ENCODE results near the gene STARD8.

The STARD8 gene

GRCh38 chrX:68721546-68721945 lies 74.1 kb downstream of the STARD8 start:
- H3K27ac ChIP-seq (ENCODE audit: low read depth, low read length): no peak overlapping the region

GRCh38 chrX:68721991-68722860 lies 74.8 kb downstream of the STARD8 start:
- Histone ChIP-seq H3K9ac (ENCODE audit: low read length in 5 of 5) (no peak overlapping the region), H3K36me3 (ENCODE audit: control insufficient read depth in 5 of 5, insufficient read depth in 5 of 5, low read length in 5 of 5) (peaks cover 0 to 95% (median 66%) of the 10 kb centered on the region in 5 donors), H3K4me3 (ENCODE audit: low read depth in 1 of 5, low read length in 5 of 5) (no peak overlapping the region), H3K27me3 (ENCODE audit: control insufficient read depth in 5 of 5, insufficient read depth in 4 of 5, low read length in 5 of 5) (peaks cover 0 to 56% (median 20%) of the 10 kb centered on the region in 5 donors), H3K4me1 (ENCODE audit: control insufficient read depth in 5 of 5, insufficient read depth in 5 of 5, low read length in 5 of 5) (peaks cover 0 to 3% (median 0%) of the 10 kb centered on the region in 5 donors), H3K27ac (ENCODE audit: low read depth, low read length) (no peak overlapping the region), H3K9me3 (ENCODE audit: control insufficient read depth in 5 of 5, low read length in 5 of 5) (no peaks in the 10 kb centered on the region)

More at GRCh38 chrX:68721546-68721945, 74.1 kb downstream of the STARD8 start:
- peaks cover 0 to 95% (median 68%) of the 10 kb centered on the region in 5 donors for H3K36me3 ChIP-seq (ENCODE audit: control insufficient read depth in 5 of 5, insufficient read depth in 5 of 5, low read length in 5 of 5)
- H3K4me3 ChIP-seq (ENCODE audit: low read depth in 1 of 5, low read length in 5 of 5): no peak overlapping the region
- peaks cover 0 to 3% (median 0%) of the 10 kb centered on the region in 5 donors for H3K4me1 ChIP-seq (ENCODE audit: control insufficient read depth in 5 of 5, insufficient read depth in 5 of 5, low read length in 5 of 5)
- H3K9me3 ChIP-seq (ENCODE audit: control insufficient read depth in 5 of 5, low read length in 5 of 5): no peaks in the 10 kb centered on the region
- peaks cover 0 to 52% (median 20%) of the 10 kb centered on the region in 5 donors for H3K27me3 ChIP-seq (ENCODE audit: control insufficient read depth in 5 of 5, insufficient read depth in 4 of 5, low read length in 5 of 5)
- no peak overlapping the region for H3K9ac ChIP-seq (ENCODE audit: low read length in 5 of 5)

GRCh38 chrX:68723491-68724155 lies 76.2 kb downstream of the STARD8 start:
- Histone ChIP-seq H3K4me3 (ENCODE audit: low read depth in 1 of 5, low read length in 5 of 5) (no peak overlapping the region), H3K36me3 (ENCODE audit: control insufficient read depth in 5 of 5, insufficient read depth in 5 of 5, low read length in 5 of 5) (peaks cover 0 to 90% (median 55%) of the 10 kb centered on the region in 5 donors)

GRCh38 chrX:68724531-68725020 lies 77.1 kb downstream of the STARD8 start:
- Histone ChIP-seq H3K4me1 (ENCODE audit: control insufficient read depth in 5 of 5, insufficient read depth in 5 of 5, low read length in 5 of 5) (no peaks in the 10 kb centered on the region), H3K9me3 (ENCODE audit: control insufficient read depth in 5 of 5, low read length in 5 of 5) (no peaks in the 10 kb centered on the region), H3K4me3 (ENCODE audit: low read depth in 1 of 5, low read length in 5 of 5) (no peak overlapping the region), H3K27ac (ENCODE audit: low read depth, low read length) (no peak overlapping the region), H3K36me3 (ENCODE audit: control insufficient read depth in 5 of 5, insufficient read depth in 5 of 5, low read length in 5 of 5) (peaks cover 0 to 80% (median 53%) of the 10 kb centered on the region in 5 donors), H3K9ac (ENCODE audit: low read length in 5 of 5) (no peak overlapping the region), H3K27me3 (ENCODE audit: control insufficient read depth in 5 of 5, insufficient read depth in 4 of 5, low read length in 5 of 5) (peaks cover 0 to 45% (median 13%) of the 10 kb centered on the region in 5 donors)

More at GRCh38 chrX:68723491-68724155, 76.2 kb downstream of the STARD8 start:
- no peak overlapping the region for H3K27ac ChIP-seq (ENCODE audit: low read depth, low read length)
- H3K4me1 ChIP-seq (ENCODE audit: control insufficient read depth in 5 of 5, insufficient read depth in 5 of 5, low read length in 5 of 5): peaks cover 0 to 3% (median 0%) of the 10 kb centered on the region in 5 donors
- no peak overlapping the region for H3K9ac ChIP-seq (ENCODE audit: low read length in 5 of 5)
- no peaks in the 10 kb centered on the region for H3K9me3 ChIP-seq (ENCODE audit: control insufficient read depth in 5 of 5, low read length in 5 of 5)
- peaks cover 0 to 50% (median 13%) of the 10 kb centered on the region in 5 donors for H3K27me3 ChIP-seq (ENCODE audit: control insufficient read depth in 5 of 5, insufficient read depth in 4 of 5, low read length in 5 of 5)

- Histone ChIP-seq H3K4me3 (ENCODE audit: low read depth in 1 of 5, low read length in 5 of 5) (no peak overlapping the region), H3K27me3 (ENCODE audit: control insufficient read depth in 5 of 5, insufficient read depth in 4 of 5, low read length in 5 of 5) (peaks cover 0 to 43% (median 13%) of the 10 kb centered on the region in 5 donors), H3K27ac (ENCODE audit: low read depth, low read length) (no peak overlapping the region), H3K9ac (ENCODE audit: low read length in 5 of 5) (no peak overlapping the region), H3K4me1 (ENCODE audit: control insufficient read depth in 5 of 5, insufficient read depth in 5 of 5, low read length in 5 of 5) (no peaks in the 10 kb centered on the region), H3K9me3 (ENCODE audit: control insufficient read depth in 5 of 5, low read length in 5 of 5) (no peaks in the 10 kb centered on the region), H3K36me3 (ENCODE audit: control insufficient read depth in 5 of 5, insufficient read depth in 5 of 5, low read length in 5 of 5) (peaks cover 0 to 68% (median 46%) of the 10 kb centered on the region in 5 donors)
Observed at GRCh38 chrX:68725756-68726365, 78.4 kb downstream of the STARD8 start.

- Histone ChIP-seq H3K27ac (ENCODE audit: low read depth, low read length) (no peak overlapping the region), H3K9me3 (ENCODE audit: control insufficient read depth in 5 of 5, low read length in 5 of 5) (no peaks in the 10 kb centered on the region), H3K9ac (ENCODE audit: low read length in 5 of 5) (no peak overlapping the region), H3K4me3 (ENCODE audit: low read depth in 1 of 5, low read length in 5 of 5) (no peak overlapping the region), H3K27me3 (ENCODE audit: control insufficient read depth in 5 of 5, insufficient read depth in 4 of 5, low read length in 5 of 5) (peaks cover 0 to 42% (median 13%) of the 10 kb centered on the region in 5 donors), H3K4me1 (ENCODE audit: control insufficient read depth in 5 of 5, insufficient read depth in 5 of 5, low read length in 5 of 5) (no peaks in the 10 kb centered on the region), H3K36me3 (ENCODE audit: control insufficient read depth in 5 of 5, insufficient read depth in 5 of 5, low read length in 5 of 5) (peaks cover 0 to 63% (median 42%) of the 10 kb centered on the region in 5 donors)
Observed at GRCh38 chrX:68726366-68726765, 78.9 kb downstream of the STARD8 start.

GRCh38 chrX:68727696-68728095 lies 80.2 kb downstream of the STARD8 start:
- Histone ChIP-seq H3K4me3 (ENCODE audit: low read depth in 1 of 5, low read length in 5 of 5) (no peak overlapping the region), H3K27ac (ENCODE audit: low read depth, low read length) (no peak overlapping the region), H3K36me3 (ENCODE audit: control insufficient read depth in 5 of 5, insufficient read depth in 5 of 5, low read length in 5 of 5) (peaks cover 0 to 50% (median 29%) of the 10 kb centered on the region in 5 donors), H3K27me3 (ENCODE audit: control insufficient read depth in 5 of 5, insufficient read depth in 4 of 5, low read length in 5 of 5) (peaks cover 0 to 42% (median 13%) of the 10 kb centered on the region in 5 donors), H3K9me3 (ENCODE audit: control insufficient read depth in 5 of 5, low read length in 5 of 5) (no peaks in the 10 kb centered on the region), H3K9ac (ENCODE audit: low read length in 5 of 5) (no peak overlapping the region), H3K4me1 (ENCODE audit: control insufficient read depth in 5 of 5, insufficient read depth in 5 of 5, low read length in 5 of 5) (no peaks in the 10 kb centered on the region)

GRCh38 chrX:68728186-68728585 lies 80.7 kb downstream of the STARD8 start:
- no peaks in the 10 kb centered on the region for H3K4me1 ChIP-seq (ENCODE audit: control insufficient read depth in 5 of 5, insufficient read depth in 5 of 5, low read length in 5 of 5)
- H3K36me3 ChIP-seq (ENCODE audit: control insufficient read depth in 5 of 5, insufficient read depth in 5 of 5, low read length in 5 of 5): peaks cover 0 to 45% (median 24%) of the 10 kb centered on the region in 5 donors
- H3K27ac ChIP-seq (ENCODE audit: low read depth, low read length): no peak overlapping the region
- H3K27me3 ChIP-seq (ENCODE audit: control insufficient read depth in 5 of 5, insufficient read depth in 4 of 5, low read length in 5 of 5): peaks cover 0 to 42% (median 13%) of the 10 kb centered on the region in 5 donors
- no peak overlapping the region for H3K9ac ChIP-seq (ENCODE audit: low read length in 5 of 5)
- no peaks in the 10 kb centered on the region for H3K9me3 ChIP-seq (ENCODE audit: control insufficient read depth in 5 of 5, low read length in 5 of 5)
- H3K4me3 ChIP-seq (ENCODE audit: low read depth in 1 of 5, low read length in 5 of 5): no peak overlapping the region

- no peaks in the 10 kb centered on the region for H3K4me1 ChIP-seq (ENCODE audit: control insufficient read depth in 5 of 5, insufficient read depth in 5 of 5, low read length in 5 of 5)
- no peak overlapping the region for H3K27ac ChIP-seq (ENCODE audit: low read depth, low read length)
- H3K9me3 ChIP-seq (ENCODE audit: control insufficient read depth in 5 of 5, low read length in 5 of 5): no peaks in the 10 kb centered on the region
- H3K4me3 ChIP-seq (ENCODE audit: low read depth in 1 of 5, low read length in 5 of 5): no peak overlapping the region
- H3K9ac ChIP-seq (ENCODE audit: low read length in 5 of 5): no peak overlapping the region
- H3K27me3 ChIP-seq (ENCODE audit: control insufficient read depth in 5 of 5, insufficient read depth in 4 of 5, low read length in 5 of 5): peaks cover 0 to 30% (median 15%) of the 10 kb centered on the region in 5 donors
- peaks cover 0 to 17% (median 3%) of the 10 kb centered on the region in 5 donors for H3K36me3 ChIP-seq (ENCODE audit: control insufficient read depth in 5 of 5, insufficient read depth in 5 of 5, low read length in 5 of 5)
Observed at GRCh38 chrX:68731254-68731653, 83.8 kb downstream of the STARD8 start.
